NCI-H2029 treated with DMSO at 0.1 percent for 48 hours (cell line): Measurements from ENCODE around the gene FNDC3B.

Experiments
- DNase-seq: peaks from one replicate; lab custom pipeline; 2025; lab: John Stamatoyannopoulos, UW

Gene FNDC3B

GRCh38 chr3:172189213-172189612 is 149.8 kb downstream of the FNDC3B start:
- DNase-seq: no peak

DNA sequence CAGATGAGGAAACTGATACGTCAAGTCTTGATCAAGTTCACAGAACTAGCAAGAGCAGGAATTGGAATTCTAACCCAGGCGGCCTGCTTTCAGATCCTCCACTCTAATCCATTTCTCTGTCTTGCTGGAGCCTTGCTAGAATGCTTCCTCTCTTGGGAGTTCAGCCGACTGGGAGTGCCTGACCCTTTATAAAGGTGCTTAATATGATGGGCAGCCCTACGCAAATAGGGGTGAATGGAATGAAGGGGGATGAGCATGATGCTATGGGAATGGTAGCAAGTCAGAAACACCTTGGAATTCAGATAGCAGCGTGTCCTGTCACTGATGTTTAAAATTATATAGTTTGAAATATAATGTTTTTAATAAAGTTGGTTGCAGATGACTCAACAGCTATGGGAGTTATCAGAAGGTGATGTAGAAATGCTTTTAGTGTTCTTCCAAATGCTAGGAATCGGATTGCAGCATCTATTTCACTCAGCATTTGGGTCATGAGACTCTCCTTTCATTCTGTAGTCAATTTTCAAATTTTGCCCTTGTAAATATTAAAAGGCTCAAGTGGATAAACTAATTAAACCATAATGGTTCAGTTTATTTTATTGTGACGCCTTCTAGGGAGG is 150.7 kb downstream of the FNDC3B start:
- no peak for DNase-seq

GRCh38 chr3:172190980-172191379 is 151.6 kb downstream of the FNDC3B start:
- DNase-seq: no peak

- DNase-seq: no peak
Observed at GRCh38 chr3:172191629-172192028, 152.3 kb downstream of the FNDC3B start.

DNA sequence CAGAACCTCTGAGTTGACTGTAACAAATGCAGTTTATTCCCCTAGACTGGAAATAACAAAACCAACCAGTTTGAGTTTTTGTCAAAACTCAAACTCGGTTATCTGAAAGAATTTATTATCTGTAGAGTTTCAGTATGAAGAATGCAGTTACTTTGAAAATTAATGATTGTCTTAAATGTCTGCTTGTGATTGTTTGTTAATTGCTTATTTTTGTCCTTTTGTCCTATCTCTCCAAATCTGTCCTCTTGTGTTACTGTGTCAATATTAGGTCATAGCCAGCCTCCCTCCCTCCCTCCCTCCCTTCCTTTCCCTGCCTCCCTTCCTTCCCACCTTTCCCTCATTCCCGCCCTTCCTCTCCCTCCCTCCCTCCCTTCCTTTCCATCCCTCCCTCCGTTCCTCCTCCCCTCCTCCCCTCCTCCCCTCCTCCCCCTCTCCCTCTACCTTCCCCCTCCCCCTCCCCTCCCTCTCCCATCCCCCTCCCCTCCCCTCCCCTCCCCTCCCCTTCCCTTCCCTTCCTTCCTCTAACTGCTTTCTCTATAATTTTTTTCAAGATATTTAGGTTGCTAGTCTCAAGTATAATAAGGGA is 153.5 kb downstream of the FNDC3B start:
- peak; percentile 80 for DNase-seq

DNA sequence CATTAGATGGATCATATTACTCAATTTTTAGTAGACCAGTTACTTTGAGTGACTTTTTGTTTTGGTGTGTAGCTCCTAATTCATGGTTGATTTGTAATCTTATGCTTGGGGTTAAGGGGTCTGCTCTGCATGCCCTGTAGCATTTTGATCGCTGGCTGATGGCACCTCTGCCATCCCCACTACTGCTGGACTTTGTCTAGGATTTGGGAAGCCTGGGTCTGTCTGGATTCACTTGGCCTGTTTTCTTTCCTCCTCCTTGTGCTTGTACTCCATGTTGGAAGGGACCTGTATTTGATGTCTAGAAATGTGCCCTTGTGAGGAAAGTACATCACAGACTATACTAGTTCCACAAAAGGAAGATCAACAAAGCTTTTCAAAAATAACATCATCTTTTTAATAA is 154.1 kb downstream of the FNDC3B start:
- no peak for DNase-seq

GRCh38 chr3:172194702-172195406 is 155.5 kb downstream of the FNDC3B start:
- DNase-seq: peak; percentile 60

DNA sequence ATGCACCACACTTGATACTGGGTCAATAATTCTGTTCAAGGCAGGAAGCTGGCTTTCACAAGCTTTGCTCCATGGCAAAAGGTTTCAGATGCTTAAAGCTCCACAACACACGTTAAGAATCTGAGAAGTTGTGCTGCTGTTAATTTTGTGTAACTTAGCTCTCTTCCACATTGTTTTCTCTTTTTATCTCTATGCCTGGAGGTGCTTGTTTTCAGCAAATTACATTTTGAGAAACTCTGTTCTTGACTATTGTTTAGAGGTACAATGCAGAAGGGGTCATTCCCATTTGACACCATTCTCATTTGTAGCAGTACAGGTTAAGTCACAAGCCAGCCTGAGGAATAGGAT is 156.0 kb downstream of the FNDC3B start:
- no peak for DNase-seq

DNA sequence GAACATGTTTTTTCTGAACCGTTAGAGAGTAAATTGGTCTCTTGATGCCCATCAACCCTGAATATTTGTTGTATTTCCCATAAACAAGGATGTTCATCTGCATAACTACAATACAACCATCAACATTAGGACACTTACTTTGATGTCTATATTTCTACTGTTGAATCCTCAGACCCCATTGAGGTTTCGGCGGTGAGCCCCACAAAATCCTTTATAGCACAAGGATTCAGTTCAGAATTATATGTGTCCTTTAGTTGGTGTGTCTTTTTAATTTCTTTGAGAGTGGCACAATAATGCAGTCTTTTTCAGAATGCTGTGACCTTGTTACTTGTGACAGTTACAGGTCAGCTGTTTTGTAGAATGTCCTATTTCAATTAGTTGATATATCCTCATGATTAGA is 158.0 kb downstream of the FNDC3B start:
- no peak for DNase-seq

DNA sequence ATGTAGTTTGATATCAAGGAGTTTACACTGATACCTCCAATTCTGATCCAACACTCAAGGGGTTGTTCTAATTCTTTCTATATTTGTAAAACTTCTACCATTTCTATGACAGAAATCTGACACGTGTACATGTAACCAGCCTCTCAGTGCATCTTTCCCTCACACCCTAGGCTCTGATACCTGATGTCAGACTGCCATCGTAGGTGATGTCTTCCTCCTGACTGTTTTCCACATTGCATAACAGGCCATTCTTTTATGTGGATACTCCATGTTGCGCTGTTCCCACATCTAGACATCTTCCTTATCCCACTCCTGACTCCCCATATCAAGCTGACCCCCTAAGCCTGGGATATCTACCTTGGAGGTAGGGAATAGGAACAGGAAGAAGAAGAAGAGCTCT is 159.1 kb downstream of the FNDC3B start:
- DNase-seq: no peak

DNA sequence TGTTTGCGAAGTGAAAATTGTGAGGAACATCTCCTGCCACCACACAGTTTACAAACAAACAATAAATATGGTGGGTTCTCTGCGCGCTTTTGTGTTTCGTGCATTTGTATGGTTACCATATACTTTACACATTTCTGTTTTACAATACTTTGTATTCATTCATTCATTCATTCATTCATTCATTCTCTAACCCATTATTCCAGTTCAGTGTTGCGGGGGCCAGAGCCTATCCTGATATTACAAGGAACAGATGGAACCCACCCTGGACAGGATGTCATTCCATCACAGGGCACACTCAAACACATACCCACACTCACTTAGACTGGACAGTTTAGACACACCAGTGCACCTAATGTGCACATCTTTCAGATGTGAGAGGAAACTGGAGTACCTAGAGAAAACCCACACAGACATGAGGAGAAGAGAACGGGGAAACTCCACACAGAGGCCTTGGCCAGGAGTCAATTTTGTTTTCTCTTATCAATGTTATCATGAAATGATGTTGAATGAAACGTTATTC is 160.5 kb downstream of the FNDC3B start:
- DNase-seq: no peak

DNA sequence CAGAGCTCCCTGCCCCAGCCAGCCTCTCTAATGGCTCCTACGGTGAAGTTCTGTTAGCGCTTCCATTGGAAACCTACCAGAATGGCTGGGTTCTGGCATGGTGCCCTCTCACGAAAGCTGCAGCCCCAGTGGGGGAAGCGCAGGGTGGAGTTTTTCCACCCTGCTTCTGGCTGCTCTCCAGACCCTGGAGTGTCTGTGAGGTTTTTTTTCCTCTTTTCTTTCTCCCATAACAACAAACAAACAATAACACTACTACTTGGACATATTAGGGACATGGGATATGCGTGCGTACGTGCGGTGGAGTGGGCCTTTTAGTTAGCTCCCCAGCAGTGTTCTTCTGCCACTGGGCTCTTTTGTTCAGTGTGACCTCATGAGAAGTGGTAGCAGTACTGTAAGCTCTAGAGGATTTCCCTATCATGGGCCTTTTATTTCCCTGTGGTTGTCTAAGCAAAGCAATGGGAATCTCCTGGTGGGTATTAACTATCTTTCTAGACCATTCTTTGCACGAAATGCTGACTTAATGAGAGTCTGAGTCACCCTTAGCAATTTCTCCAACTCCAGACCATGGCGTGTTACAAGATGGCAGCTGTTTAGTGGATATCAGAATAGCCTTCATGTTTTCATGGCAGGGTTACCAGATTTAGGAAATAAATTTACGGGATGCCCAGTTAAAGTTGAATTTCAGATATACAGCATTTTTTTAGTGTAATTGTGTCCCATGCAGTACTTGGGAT is 161.9 kb downstream of the FNDC3B start:
- DNase-seq: peak; percentile 96

- DNase-seq: no peak
Observed at GRCh38 chr3:172201870-172202236, 162.5 kb downstream of the FNDC3B start.

DNA sequence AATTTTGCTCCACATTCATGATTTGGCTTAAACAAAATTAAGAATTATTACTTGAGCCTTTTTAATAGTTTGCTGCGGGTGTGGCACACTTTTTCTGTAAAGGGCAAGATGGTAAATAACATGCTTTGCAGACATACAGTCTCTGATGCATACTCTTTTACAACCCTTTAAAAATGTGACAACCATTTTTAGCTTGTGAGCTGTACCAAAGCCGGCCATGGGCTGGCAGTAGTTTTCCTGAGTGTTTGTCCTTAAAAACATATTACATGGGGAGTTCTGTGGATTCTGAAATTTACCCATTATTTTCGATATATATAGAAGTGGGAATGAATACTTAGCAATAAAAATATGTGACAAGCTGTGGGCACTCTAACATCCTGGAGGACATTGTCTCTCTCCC is 163.4 kb downstream of the FNDC3B start:
- no peak for DNase-seq

- DNase-seq: peak; percentile 96
Observed at GRCh38 chr3:172203522-172204258, 164.3 kb downstream of the FNDC3B start.

DNA sequence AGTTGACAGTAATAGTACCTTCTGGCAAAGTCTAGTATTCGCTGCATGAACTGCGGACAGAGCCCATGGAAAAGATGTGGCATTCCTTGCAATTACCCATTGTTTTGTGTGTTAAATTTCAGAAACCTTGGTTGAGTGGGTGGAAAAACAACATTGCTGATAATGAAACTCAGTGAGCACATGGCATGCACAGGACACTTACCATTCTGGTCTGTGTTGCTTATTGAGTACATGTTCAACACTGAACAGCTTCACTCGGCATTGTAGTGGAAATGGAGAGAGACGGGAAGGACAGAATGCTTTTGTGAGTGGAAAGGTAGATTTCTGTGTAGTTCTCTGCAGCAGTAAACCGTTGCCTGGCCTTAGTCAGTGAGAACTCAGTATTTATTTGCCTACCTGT is 165.3 kb downstream of the FNDC3B start:
- DNase-seq: peak; percentile 72

GRCh38 chr3:172208586-172209332 is 169.4 kb downstream of the FNDC3B start:
- DNase-seq: peak; percentile 42

DNA sequence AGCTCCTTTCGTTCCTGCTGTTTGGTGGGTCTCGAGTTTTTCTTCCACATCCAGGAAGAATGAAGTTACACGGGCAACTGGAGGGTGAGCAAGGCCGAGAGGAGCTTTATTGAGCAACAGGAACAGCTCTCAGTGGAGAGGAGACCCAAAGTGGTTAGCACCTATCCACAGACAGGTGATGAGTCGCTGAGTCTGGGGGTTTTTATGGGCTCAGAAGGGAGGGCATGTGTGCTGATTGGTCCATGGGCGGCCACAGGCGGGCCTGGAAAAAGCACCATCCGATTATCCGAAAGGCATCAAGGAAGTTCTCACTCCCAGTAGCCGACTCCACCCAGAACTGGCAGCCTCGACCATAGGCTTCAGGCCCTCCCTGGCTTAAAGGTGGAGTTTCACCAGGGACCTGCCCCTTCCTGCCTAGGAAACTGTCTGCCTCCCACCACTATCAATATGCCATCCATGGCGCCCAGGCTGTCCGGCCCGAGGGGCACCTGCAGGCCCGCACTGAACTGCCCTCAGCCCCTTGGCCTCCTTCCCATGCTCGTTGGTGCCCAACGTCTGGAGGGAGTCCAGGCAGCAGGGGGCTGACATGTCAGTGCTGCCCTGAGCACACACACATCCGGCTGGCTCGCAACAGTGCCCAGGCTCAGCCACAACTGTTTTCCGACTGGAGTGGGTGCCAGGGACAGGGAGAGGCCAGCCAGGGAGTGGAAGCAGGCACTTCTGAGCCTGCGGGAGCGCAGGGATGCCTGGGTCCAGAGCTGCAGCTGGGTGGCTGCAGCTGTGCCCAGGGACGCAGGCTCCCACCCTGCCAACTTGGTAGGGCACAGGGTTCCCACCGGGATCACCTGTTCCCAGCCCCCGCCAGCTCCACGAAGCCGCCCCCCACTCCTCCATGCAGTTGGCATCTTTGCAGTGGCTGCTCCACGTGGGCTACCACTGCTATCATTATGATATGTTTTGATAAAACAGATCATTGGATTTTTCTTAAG is 170.2 kb downstream of the FNDC3B start:
- peak; percentile 98 for DNase-seq

- no peak for DNase-seq
Observed at GRCh38 chr3:172210355-172210754, 171.0 kb downstream of the FNDC3B start.

DNA sequence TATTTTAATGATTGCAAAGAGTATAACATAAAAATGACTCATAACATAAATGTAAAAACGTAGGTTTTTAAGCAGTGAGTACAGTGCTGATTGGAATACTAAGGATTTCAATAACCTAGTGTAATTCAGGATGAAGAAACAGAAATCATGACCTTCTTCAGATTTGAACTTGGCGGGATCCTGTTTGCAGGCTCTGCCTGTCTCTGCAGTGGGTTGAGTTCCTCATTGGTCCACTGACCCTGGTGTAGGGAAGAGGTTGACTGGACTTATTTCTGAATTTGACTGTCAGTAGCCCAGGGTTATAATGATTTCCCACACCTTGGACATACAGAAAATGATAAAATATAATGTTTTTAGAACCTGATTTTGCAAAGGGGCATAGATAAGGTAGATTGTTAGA is 171.7 kb downstream of the FNDC3B start:
- DNase-seq: no peak
